AG09319 (cell line): ENCODE data around the gene PDLIM7.

Experiments
- DNase-seq: peaks from one replicate; pipeline ENCODE4 v3.0.0-alpha.2; 2010; ENCODE audit warnings: low read depth; ENCODE audit errors: extremely low read depth
- CTCF ChIP-seq: IDR thresholded peaks from 2 replicates; pipeline ENCODE4 v1.5.1; 2011; ENCODE audit warnings: low read depth, mild to moderate bottlenecking, inconsistent platforms, low read length, moderate library complexity

The PDLIM7 gene

GRCh38 chr5:177455036-177455660 is 42.3 kb downstream of the PDLIM7 start:
- no peak for DNase-seq
- TF ChIP-seq CTCF: peak; percentile 37

- TF ChIP-seq CTCF: peak; percentile 48
- DNase-seq: no peak
Observed at GRCh38 chr5:177454397-177455035, 42.9 kb downstream of the PDLIM7 start.

- no peak for DNase-seq
- no peak for TF ChIP-seq CTCF
Observed at GRCh38 chr5:177453852-177454396, 43.5 kb downstream of the PDLIM7 start.

GRCh38 chr5:177452688-177453638 is 44.4 kb downstream of the PDLIM7 start:
- no peak for DNase-seq
- no peak for TF ChIP-seq CTCF

- DNase-seq: no peak
- no peak for TF ChIP-seq CTCF
Observed at GRCh38 chr5:177450667-177451424, 46.6 kb downstream of the PDLIM7 start.

- TF ChIP-seq CTCF: no peak
- no peak for DNase-seq
Observed at GRCh38 chr5:177449140-177450061, 48.0 kb downstream of the PDLIM7 start.
